Sigmoid colon (tissue), 7 donors: ENCODE data around the gene SLC25A13. TPM values are rescaled to one million over a fixed set of nuclear protein-coding genes. Genes with fewer than 3 reads are reported as not detected.

Experiments used
- DNase-seq: peaks from one replicate; pipeline ENCODE4 v3.0.0-alpha.2; 2019
- H3K27ac ChIP-seq, 4 donors: fragments of 200-600 bp; sonication (generic); one replicate each; pipeline ENCODE4 v1.5.1; 2016 to 2019; ENCODE audit warnings: mild to moderate bottlenecking in 1 of 4
- H3K27me3 ChIP-seq, 3 donors: fragments of 200-600 bp; sonication (generic); one replicate each; pipeline ENCODE4 v1.5.1; 2019; ENCODE audit warnings: mild to moderate bottlenecking in 1 of 3
- H3K36me3 ChIP-seq, 4 donors: fragments of 200-600 bp; sonication (generic); one replicate each; pipeline ENCODE4 v1.5.1; 2016 to 2019
- H3K4me1 ChIP-seq, 4 donors: fragments of 200-600 bp; sonication (generic); one replicate each; pipeline ENCODE4 v1.5.1; 2017 to 2019
- H3K4me3 ChIP-seq, 4 donors: fragments of 200-600 bp; sonication (generic); one replicate each; pipeline ENCODE4 v1.5.1; 2017 to 2019; ENCODE audit warnings: mild to moderate bottlenecking in 2 of 4, moderate library complexity in 1 of 4
- H3K9me3 ChIP-seq, 4 donors: fragments of 200-600 bp in 3 of 4; sonication (generic) in 3 of 4; one replicate each; pipeline versions ENCODE4 v1.5.1 to v1.6.1; 2013 to 2019
- EP300 ChIP-seq, 4 donors: sonication (generic); formaldehyde crosslinking; IDR thresholded peaks; one replicate each; pipeline ENCODE4 v1.6.1; 2017; ENCODE audit warnings: antibody characterized with exemption in 4 of 4
- POLR2A ChIP-seq, 2 donors: fragments of 450-650 bp; IDR thresholded peaks; one replicate each; pipeline ENCODE4 v1.6.1; 2016; ENCODE audit warnings: antibody characterized with exemption in 2 of 2, mild to moderate bottlenecking in 2 of 2, moderate library complexity in 2 of 2
- POLR2AphosphoS5 ChIP-seq, 4 donors: sonication (generic); formaldehyde crosslinking; IDR thresholded peaks; one replicate each; pipeline ENCODE4 v1.6.1; 2017; ENCODE audit warnings: antibody characterized with exemption in 4 of 4
- WGBS, 2 donors: extraction: QIAGEN DNeasy Blood & Tissue Kit; methylation state at CpG; one replicate each; pipeline ENCODE4 v1.1.7; 2013; 5-methylcytosine and 5-hydroxymethylcytosine counted together
- intact Hi-C: fragments of 100-400 bp; cut with DNase I; formaldehyde crosslinking; loops from one replicate; pipeline ENCODE4 v1.15.1; 2023
- polyA plus RNA-seq, 3 donors: library from polyadenylated mRNA; stranded (reverse); fragments of 200-250 nt; gene quantifications; one replicate each; pipeline ENCODE4 v1.2.3, GENCODE V29; 2013
- total RNA-seq, 4 donors: library from RNA; depleted of rRNA; stranded (reverse); fragments of >200 nt; gene quantifications; one replicate each; pipeline ENCODE4 v1.1.0, GENCODE V29; 2016
- TF ChIP-seq, protein P1 (sequence below), 4 experiments: fragments of 450-650 bp in 3 of 4; fragments of 200-600 bp in 1 of 4; IDR thresholded peaks; one replicate each; pipeline ENCODE4 v1.5.1; 2016 to 2019; ENCODE audit warnings: antibody characterized with exemption in 4 of 4, mild to moderate bottlenecking in 3 of 4, moderate library complexity in 2 of 4
- donor health status: healthy with polysubstance abuse.
- donor health status: Bipolar disorder and iron deficiency.
- donor health status: healthy.

Gene SLC25A13
- total and polyA plus RNA-seq, 7 donors = 10.7 to 33.0 (median 20.8) TPM

DNA sequence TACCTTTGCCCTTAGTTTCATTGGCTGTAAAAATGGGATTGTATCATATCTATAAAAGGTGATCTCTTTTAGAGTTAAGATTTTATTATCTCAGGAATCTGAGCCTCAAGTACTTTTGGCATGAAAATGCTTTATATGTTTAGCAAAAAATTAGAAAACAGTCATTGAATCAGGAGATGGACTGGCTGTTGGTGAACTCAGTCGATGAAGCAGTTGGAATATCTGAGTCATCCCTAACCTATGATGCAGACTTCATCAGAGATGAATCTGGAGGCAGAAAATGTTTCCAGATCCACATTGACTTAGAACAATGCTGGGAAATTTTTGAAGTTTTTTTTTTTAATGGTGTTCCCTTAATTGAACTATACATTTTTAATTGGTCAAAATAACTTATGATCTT lies 228.5 kb downstream of the SLC25A13 start:
- H3K27ac ChIP-seq = no peak overlapping the region
- WGBS, 2 donors = 31 to 60% methylated on average over 1 of the region's 1 CpG
- TF ChIP-seq EP300 (IDR thresholded peaks at IDR 0.05) = no peak
- no peak for TF ChIP-seq POLR2A (IDR thresholded peaks at IDR 0.05)
- no peak for TF ChIP-seq POLR2AphosphoS5 (IDR thresholded peaks at IDR 0.05)
- TF ChIP-seq, protein P1, sequence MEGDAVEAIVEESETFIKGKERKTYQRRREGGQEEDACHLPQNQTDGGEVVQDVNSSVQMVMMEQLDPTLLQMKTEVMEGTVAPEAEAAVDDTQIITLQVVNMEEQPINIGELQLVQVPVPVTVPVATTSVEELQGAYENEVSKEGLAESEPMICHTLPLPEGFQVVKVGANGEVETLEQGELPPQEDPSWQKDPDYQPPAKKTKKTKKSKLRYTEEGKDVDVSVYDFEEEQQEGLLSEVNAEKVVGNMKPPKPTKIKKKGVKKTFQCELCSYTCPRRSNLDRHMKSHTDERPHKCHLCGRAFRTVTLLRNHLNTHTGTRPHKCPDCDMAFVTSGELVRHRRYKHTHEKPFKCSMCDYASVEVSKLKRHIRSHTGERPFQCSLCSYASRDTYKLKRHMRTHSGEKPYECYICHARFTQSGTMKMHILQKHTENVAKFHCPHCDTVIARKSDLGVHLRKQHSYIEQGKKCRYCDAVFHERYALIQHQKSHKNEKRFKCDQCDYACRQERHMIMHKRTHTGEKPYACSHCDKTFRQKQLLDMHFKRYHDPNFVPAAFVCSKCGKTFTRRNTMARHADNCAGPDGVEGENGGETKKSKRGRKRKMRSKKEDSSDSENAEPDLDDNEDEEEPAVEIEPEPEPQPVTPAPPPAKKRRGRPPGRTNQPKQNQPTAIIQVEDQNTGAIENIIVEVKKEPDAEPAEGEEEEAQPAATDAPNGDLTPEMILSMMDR (IDR thresholded peaks at IDR 0.05) = no peak
- H3K4me1 ChIP-seq = peaks cover 0 to 11% (median 3%) of the 10 kb centered on the region in 4 donors
- H3K9me3 ChIP-seq = no peaks in the 10 kb centered on the region
- H3K27me3 ChIP-seq = no peaks in the 10 kb centered on the region
- no peak overlapping the region for H3K4me3 ChIP-seq
- intact Hi-C loops = no loop called here
- H3K36me3 ChIP-seq = no peaks in the 10 kb centered on the region
- DNase-seq = no peak

DNA sequence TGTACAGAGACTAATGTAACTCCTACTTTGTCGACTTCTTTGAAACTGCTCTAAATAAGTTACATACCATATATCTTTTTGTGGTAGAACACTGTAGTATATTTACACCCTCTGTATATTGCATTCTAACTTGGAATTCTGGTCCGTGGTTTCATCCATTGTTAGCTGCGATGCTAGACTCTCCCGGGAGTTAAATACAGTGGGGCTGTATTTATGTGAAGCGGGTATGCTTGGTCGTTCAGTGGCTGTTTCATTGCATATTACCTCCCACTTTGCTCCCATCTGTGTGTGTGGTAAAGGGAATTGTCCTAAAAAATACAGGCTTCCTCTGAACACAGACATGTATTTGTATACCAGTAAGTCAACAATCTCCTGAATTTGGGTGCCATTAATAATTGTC lies 231.1 kb downstream of the SLC25A13 start:
- Histone ChIP-seq H3K36me3 (no peaks in the 10 kb centered on the region), H3K27me3 (no peaks in the 10 kb centered on the region), H3K4me3 (no peak overlapping the region), H3K9me3 (no peaks in the 10 kb centered on the region), H3K27ac (no peak overlapping the region), H3K4me1 (peaks cover 0 to 11% (median 3%) of the 10 kb centered on the region in 4 donors)
- no peak for TF ChIP-seq POLR2A (IDR thresholded peaks at IDR 0.05)
- no peak for TF ChIP-seq EP300 (IDR thresholded peaks at IDR 0.05)
- no peak for TF ChIP-seq POLR2AphosphoS5 (IDR thresholded peaks at IDR 0.05)
- TF ChIP-seq, protein P1 (IDR thresholded peaks at IDR 0.05) = no peak
- intact Hi-C loops = no loop called here
- WGBS, 2 donors = 82 to 90% methylated on average over 6 of the region's 6 CpGs
- DNase-seq = no peak

DNA sequence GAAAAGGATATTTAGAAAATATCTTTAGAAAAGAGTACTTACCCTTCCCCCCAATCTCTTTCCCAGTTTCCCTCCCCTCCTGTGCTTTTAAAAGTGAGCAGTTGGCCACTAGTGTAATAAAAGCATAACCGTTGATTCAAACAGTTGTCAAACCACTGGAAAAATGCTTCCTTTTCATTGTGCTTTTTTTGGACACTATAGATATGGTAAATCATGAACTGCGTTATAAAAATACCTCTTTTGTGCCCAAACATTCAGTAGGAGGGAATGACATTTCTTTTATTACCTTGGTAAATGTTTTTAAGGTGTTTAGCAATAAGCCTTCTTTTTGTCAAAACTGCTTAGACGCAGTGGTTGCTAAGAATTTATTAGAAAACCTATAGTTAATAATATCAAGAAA lies 232.4 kb downstream of the SLC25A13 start:
- Histone ChIP-seq H3K27me3 (no peaks in the 10 kb centered on the region), H3K4me3 (no peak overlapping the region), H3K27ac (no peak overlapping the region), H3K36me3 (no peaks in the 10 kb centered on the region), H3K9me3 (no peaks in the 10 kb centered on the region), H3K4me1 (peaks cover 0 to 11% (median 3%) of the 10 kb centered on the region in 4 donors)
- no peak for DNase-seq
- TF ChIP-seq POLR2A (IDR thresholded peaks at IDR 0.05) (no peak), EP300 (IDR thresholded peaks at IDR 0.05) (no peak)
- TF ChIP-seq, protein P1 (IDR thresholded peaks at IDR 0.05) = no peak
- intact Hi-C loops = no loop called here
- WGBS, 2 donors = 14 to 51% methylated on average over 3 of the region's 3 CpGs

DNA sequence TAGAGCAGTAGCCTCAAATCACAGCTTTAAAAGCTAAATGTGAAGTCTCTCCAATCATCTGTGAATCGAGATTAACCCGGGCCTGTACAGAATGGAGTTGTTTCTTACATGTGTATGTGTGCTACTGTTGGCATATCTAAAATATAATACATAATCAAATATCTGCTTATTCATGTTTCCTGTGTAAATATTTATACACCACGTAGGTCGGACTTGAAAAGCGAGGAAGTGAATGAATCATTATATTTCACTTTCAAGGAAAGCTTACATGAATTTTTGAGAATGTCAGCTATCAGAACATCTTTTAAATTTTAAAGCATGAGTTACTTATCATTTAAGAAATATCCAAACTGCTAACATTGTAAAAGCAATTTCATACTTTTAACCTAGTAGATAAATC lies 233.3 kb downstream of the SLC25A13 start:
- intact Hi-C loops = no loop called here
- WGBS, 2 donors = 15 to 47% methylated on average over 5 of the region's 5 CpGs
- DNase-seq = no peak
- H3K27ac ChIP-seq = no peak overlapping the region
- no peak overlapping the region for H3K4me3 ChIP-seq
- H3K9me3 ChIP-seq = no peaks in the 10 kb centered on the region
- H3K4me1 ChIP-seq = peaks cover 0 to 7% (median 3%) of the 10 kb centered on the region in 4 donors
- TF ChIP-seq POLR2A (IDR thresholded peaks at IDR 0.05) = no peak
- no peak for TF ChIP-seq EP300 (IDR thresholded peaks at IDR 0.05)
- TF ChIP-seq POLR2AphosphoS5 (IDR thresholded peaks at IDR 0.05) = no peak
- TF ChIP-seq, protein P1 (IDR thresholded peaks at IDR 0.05) = no peak
- no peaks in the 10 kb centered on the region for H3K36me3 ChIP-seq
- no peaks in the 10 kb centered on the region for H3K27me3 ChIP-seq

DNA sequence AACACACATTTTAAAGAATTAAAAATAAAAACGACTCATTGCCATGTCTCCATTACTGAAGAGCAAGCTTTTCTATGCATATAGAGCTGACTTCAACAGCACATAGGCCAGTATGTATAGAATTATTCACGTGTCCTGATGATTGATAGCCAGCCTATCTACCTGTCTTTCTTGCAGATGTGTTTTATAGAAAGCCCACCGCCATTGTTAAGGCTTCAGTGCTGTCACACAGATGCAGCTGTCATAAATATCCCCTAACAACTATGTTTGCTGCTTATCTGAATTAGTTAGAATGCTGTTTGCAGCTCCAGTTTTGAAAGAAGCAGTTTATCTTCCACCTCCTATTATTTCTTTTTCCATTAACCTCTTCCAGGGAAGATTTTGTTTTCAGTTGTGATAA lies 235.9 kb downstream of the SLC25A13 start:
- TF ChIP-seq EP300 (IDR thresholded peaks at IDR 0.05) (no peak), POLR2AphosphoS5 (IDR thresholded peaks at IDR 0.05) (no peak), POLR2A (IDR thresholded peaks at IDR 0.05) (no peak)
- TF ChIP-seq, protein P1 (IDR thresholded peaks at IDR 0.05) = no peak
- no peak for DNase-seq
- intact Hi-C loops = no loop called here
- Histone ChIP-seq H3K27ac (no peak overlapping the region), H3K4me3 (no peak overlapping the region), H3K4me1 (no peaks in the 10 kb centered on the region), H3K27me3 (no peaks in the 10 kb centered on the region), H3K36me3 (no peaks in the 10 kb centered on the region), H3K9me3 (no peaks in the 10 kb centered on the region)
- WGBS, 2 donors = 72 to 84% methylated on average over 3 of the region's 3 CpGs
